Cardiac muscle cell (in vitro differentiated cells and primary cell): ENCODE data around the gene CIRBP. TPM values are rescaled to one million over a fixed set of nuclear protein-coding genes. Genes with fewer than 3 reads are reported as not detected.

ENCODE experiments used
- DNase-seq, 2 donors: peaks; one replicate each; pipeline versions ENCODE4 v3.0.0 to v3.0.0-alpha.2; 2010 to 2017; ENCODE audit warnings: low read depth in 1 of 2, low spot score in 1 of 2
- H3K27ac ChIP-seq: fragments of 200-600 bp; sonication (generic); 2 replicates; pipeline ENCODE4 v1.5.1; 2016
- H3K27me3 ChIP-seq: fragments of 200-600 bp; sonication (generic); 2 replicates; pipeline ENCODE4 v1.6.0; 2016; ENCODE audit warnings: control low read depth
- H3K36me3 ChIP-seq: fragments of 200-600 bp; sonication (generic); 2 replicates; pipeline ENCODE4 v1.5.1; 2016; ENCODE audit warnings: control low read depth
- H3K4me1 ChIP-seq: fragments of 200-600 bp; sonication (generic); 2 replicates; pipeline ENCODE4 v1.8.1; 2017; ENCODE audit warnings: low read depth, mild to moderate bottlenecking, mixed run types
- H3K4me3 ChIP-seq: fragments of 200-600 bp; sonication (generic); 2 replicates; pipeline ENCODE4 v1.5.1; 2016; ENCODE audit warnings: mild to moderate bottlenecking
- H3K9me3 ChIP-seq: fragments of 200-600 bp; sonication (generic); 2 replicates; pipeline ENCODE4 v1.5.1; 2017; ENCODE audit warnings: low read depth, mild to moderate bottlenecking, control low read depth
- CTCF ChIP-seq: IDR thresholded peaks from 2 replicates; pipeline ENCODE4 v1.5.1; 2012; ENCODE audit warnings: low read depth, mild to moderate bottlenecking, low read length
- polyA plus RNA-seq: library from polyadenylated mRNA; unstranded; fragments of >200 nt; fragmentation: Nextera tagmentation; extraction: Ambion mirVana; gene quantifications from 2 replicates; pipeline ENCODE4 v1.2.1, GENCODE V29; 2016
- total RNA-seq: library from RNA; depleted of rRNA; stranded (reverse); fragments of >200 nt; gene quantifications from 2 replicates; pipeline ENCODE4 v1.2.3, GENCODE V29; 2016

The CIRBP gene
- total and polyA plus RNA-seq, 2 experiments from 2014 or later: 716 to 2,236 TPM

GRCh38 chr19:1296575-1297271 is 27.6 kb downstream of the CIRBP start:
- peaks cover 6% of the 10 kb centered on the region for H3K27me3 ChIP-seq
- TF ChIP-seq CTCF: no peak
- H3K4me1 ChIP-seq: no peaks in the 10 kb centered on the region
- H3K36me3 ChIP-seq: no peaks in the 10 kb centered on the region
- H3K9me3 ChIP-seq: no peaks in the 10 kb centered on the region
- no peak overlapping the region for H3K27ac ChIP-seq
- no peak for DNase-seq
- H3K4me3 ChIP-seq: no peak overlapping the region

GRCh38 chr19:1298235-1298634 is 29.1 kb downstream of the CIRBP start:
- H3K4me1 ChIP-seq: no peaks in the 10 kb centered on the region
- DNase-seq: no peak
- TF ChIP-seq CTCF: no peak

GRCh38 chr19:1299801-1300200 is 30.7 kb downstream of the CIRBP start:
- Histone ChIP-seq H3K9me3 (no peaks in the 10 kb centered on the region), H3K36me3 (no peaks in the 10 kb centered on the region), H3K27me3 (peaks cover 6% of the 10 kb centered on the region), H3K27ac (no peak overlapping the region), H3K4me3 (no peak overlapping the region), H3K4me1 (no peaks in the 10 kb centered on the region)
- no peak for TF ChIP-seq CTCF
- no peak for DNase-seq

More at GRCh38 chr19:1298235-1298634, 29.1 kb downstream of the CIRBP start:
- no peaks in the 10 kb centered on the region for H3K9me3 ChIP-seq
- H3K36me3 ChIP-seq: no peaks in the 10 kb centered on the region
- H3K27ac ChIP-seq: no peak overlapping the region
- H3K27me3 ChIP-seq: peaks cover 6% of the 10 kb centered on the region
- H3K4me3 ChIP-seq: no peak overlapping the region

GRCh38 chr19:1300744-1301490 is 31.8 kb downstream of the CIRBP start:
- no peaks in the 10 kb centered on the region for H3K4me1 ChIP-seq
- DNase-seq: no peak
- no peak for TF ChIP-seq CTCF
- H3K27me3 ChIP-seq: no peaks in the 10 kb centered on the region
- no peaks in the 10 kb centered on the region for H3K36me3 ChIP-seq
- no peaks in the 10 kb centered on the region for H3K9me3 ChIP-seq
- no peak overlapping the region for H3K27ac ChIP-seq
- H3K4me3 ChIP-seq: no peak overlapping the region

GRCh38 chr19:1302533-1303239 is 33.6 kb downstream of the CIRBP start:
- H3K4me3 ChIP-seq: no peak overlapping the region
- no peaks in the 10 kb centered on the region for H3K36me3 ChIP-seq
- H3K27me3 ChIP-seq: no peaks in the 10 kb centered on the region
- no peak for DNase-seq
- TF ChIP-seq CTCF: no peak
- H3K27ac ChIP-seq: no peak overlapping the region
- H3K4me1 ChIP-seq: no peaks in the 10 kb centered on the region
- no peaks in the 10 kb centered on the region for H3K9me3 ChIP-seq
